ENCODE results near the gene GPAM.

The GPAM gene

DNA sequence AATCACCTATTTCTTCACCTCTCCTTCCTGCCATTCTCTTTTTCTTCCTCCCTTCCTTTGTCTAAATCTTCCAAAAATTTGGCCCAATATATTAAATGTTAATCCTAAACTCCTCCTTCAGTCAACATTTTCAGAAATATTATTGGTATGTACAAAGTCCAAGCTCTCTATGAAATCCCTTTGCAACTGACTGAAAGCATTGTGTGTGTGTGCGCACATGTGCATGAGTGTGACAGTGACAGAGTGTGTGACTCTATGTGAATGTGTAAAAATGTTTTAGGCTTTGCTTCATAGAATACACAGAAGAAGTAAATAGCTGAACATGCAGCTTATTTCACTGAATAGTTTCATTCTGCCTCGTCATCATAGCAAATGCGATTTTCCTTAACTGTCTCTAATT, 7.0 kb downstream of the GPAM start:
- DNase-seq: no peak

DNA sequence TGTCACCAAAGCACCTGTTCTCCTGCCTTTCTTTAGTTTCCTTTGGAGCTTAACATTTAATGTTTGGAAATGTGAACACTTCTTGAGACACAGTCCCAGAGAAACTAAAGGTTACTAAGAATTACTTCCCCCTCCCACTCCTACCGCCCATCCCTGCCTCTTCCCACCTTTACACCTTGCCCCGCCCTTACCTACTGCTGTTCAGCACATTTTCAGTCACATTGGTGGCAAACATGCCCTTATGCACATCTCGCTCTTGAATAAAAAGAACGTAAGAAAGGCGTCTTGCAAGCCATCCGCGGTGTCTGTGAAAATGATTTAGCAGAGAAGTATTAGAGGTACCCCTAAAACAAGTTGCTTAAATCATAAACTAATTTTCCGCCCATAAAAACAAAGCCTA, 8.2 kb downstream of the GPAM start:
- DNase-seq: no peak

DNA sequence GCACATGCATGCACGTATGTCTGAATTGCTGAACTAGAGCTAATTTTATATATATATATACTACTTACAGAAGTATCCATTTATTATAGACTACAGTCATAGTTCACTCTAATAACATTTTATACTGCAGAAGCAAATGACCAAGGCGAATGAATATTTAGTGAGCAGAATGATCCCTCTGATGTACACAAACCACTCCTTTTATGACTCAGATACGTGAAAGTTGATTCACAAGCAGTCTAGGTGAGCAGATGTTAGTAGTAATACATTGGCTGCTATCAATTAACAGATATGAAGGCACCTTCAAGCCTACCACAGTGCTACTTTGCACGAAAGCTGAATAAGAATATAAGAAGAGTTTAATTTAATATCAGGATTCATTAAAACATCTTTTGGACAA, 10.4 kb downstream of the GPAM start:
- no peak for DNase-seq

DNA sequence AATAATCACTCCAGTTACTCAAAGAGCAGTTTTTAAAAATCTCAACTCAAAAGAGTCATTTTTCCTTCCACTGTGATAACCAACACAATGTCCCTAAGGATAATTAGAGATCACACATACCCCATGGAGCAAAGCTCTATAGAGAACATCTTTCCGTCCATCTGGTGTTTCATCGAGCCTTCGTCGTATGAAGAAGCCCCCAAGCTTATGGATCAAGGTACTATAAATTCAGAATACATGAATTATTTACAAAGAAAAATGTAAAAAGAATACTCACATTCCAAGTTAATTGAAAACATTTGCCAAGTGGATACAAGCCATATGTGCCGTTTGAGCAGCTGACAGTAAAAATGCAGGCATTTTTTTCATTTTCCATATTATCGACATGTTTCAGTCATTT, 14.8 kb downstream of the GPAM start:
- DNase-seq: no peak

DNA sequence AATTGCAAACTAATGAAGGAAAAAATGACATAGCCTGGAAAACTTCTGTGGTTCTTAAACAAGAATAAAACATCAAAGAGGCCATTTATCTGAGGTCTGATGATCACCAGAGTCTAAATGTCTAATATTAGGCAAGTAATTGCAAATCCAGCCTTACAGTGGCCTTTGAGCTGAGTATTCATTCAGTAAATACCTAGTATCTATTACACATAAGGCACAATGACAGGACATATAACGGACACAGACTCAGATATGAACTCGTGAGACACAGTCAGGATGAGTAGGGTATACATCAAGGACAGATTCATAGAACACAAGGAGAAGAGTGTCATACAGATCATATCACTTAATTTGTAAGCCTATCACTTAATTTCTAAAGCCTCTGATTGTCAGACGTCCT, 16.8 kb downstream of the GPAM start:
- DNase-seq: no peak

DNA sequence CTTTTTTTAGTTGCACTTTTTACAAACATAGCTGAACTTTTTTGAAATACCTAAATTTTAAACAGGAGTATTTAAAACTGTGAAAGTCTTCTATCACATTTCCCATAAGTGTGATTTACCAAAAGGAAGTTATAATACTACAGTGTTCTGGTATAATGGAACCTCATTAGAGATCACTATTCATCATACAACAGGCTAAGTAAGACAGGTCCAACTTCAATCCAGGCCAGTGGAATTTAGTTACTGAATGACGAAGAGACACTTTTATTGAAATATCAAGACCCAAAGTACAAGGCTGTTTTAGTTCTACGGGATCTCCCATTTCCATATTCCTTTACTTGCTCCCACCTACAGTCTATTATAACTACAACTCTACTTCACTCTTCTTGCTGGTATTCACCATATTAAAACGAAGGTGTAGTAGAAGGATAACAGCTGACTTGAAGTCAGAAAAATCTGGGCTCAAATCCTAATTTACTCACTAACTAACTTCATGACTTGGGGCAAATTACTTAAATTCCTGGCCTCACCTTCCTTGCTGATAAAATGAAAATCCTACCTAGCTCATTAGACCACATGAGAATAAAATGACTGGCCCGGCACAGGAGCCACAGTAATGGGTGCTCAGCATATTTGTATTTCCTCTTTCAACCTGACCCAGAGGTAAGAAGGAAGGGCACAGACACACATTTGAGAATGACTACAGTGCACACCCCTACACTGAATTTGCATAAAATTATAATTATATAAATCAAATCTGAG, 21.6 kb downstream of the GPAM start:
- DNase-seq: no peak

DNA sequence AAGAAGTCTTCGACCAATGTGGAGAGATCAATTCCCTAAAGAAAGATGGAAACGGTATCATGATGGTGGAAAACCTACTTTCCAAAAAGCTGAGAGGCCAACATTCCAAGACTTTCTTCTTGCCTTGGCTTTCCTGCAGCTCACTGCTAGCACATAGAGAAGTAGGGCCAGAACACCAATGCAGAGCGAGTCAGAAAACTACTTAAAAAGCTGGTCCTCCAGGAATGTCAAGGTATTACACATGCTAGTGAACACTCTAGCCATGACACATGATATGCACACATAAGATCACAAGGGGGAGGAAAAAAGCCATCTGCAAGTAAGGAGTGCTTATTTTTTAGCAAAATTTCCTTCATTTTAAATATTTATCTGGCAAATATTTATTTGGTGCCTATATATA, 22.7 kb downstream of the GPAM start:
- no peak for DNase-seq

DNA sequence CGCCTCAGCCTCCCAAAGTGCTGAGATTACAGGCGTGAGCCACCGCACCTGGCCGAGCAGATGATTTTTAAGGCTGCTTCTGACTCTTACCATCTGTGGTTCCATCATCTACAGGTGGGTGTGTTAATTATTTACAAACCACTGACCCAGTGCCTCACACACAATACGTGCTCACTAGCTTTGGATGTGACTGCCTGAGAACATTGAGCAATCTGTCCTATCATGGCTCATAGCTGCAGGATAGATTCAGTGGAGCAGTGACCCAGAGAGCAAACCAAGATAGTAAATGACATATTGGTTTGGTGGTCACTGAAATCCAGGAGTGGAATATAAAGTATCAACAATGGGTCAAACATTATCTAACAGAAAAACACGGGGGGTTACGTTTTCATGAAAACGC, 24.1 kb downstream of the GPAM start:
- DNase-seq: no peak

DNA sequence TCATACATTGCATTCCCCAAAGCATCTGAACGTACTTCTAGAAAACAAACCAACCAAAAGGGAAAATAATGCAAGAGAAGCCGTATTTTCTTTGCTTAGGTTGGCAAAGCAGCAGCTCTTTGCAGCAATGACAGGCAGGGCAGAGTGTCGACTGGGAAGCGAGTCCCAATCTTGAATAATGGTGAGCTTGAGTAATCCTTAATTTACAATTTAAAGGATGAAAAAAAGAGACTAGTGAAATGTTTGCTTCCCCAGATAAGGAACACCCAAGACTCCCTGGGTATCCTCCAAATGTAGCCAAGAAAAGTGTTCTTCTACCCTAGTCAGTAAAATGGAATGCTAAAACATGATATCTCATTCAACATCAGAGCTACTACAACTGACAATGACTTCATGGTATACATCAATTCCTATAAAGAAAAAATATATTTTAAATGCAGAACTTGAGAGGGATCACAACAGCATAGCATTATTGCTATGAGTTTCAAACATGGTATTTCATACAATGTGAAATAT, 32.0 kb downstream of the GPAM start:
- DNase-seq: no peak

DNA sequence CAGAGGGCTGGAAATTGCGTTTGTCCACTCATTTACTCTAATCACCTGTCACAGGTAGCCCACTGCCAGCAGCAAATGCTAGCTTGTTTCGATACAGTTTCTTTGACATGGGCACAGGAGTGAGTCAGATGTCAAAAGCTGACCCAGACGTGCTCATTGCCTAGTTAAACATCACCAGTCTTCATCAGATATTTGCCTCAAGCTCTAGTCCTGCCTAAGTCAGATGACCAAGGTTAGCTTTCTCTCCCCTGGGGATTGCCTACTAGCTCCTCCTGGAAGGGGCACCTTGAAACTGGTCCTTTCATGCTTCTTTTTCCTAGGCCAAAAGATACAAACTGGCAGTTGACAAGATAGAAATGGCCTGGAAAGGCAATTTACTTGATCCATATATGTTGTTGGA, 35.2 kb downstream of the GPAM start:
- no peak for DNase-seq

DNA sequence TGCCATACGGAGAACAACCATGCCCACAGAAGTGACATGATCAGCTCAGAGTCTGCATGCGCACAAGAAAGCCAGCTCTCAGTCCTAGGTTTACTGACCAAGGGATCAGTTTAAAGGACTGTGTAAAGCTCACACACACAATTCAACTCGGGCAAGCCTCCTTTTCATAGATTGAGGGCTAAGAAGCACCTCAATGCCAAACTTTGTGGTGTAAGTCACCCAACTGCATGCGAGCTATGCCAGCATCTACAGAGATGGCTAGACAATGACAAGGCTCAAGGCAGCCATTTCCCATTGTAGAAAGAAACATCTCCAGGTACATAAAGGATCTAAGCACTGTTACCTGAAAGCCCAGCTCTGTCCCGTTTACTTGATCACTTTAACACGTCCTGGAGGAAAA, 36.8 kb downstream of the GPAM start:
- no peak for DNase-seq

DNA sequence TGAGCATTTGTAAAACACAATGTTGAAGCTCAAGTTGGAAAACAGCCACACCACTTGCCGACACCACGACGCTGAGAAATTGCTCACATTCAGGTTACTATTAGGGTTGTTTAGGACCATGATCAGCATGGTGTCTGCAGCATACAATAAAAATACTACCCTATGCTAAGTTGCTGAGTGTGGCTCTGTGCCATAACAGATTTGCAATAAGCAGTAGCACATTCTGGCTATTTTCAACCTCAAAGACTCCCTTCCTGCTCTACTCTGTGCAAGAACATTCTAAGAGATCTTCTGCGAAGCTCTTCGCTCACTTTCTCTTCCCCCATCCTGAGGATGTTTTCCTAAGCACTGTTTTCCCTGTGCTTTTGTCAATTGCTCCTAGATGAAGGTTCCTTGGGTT, 38.3 kb downstream of the GPAM start:
- DNase-seq: no peak

DNA sequence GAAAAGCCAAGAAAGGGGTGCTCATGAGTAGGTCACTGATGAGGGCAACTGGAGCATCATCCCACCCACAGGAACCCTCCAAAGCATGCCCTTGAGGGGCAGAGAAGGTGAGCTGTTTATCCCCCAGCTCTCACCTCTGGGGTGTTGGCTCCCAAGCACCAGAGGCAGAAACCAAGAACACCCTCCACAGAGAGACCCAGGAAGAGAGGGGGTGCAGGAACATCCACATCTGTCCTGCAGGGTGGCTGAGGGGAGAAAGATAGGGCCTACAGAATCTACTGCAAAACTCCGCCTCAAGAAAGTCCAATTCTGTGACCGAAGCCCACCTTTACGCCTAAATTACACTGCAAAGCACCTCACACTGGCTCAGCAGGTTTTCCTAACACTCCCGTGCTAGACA, 40.1 kb downstream of the GPAM start:
- DNase-seq: no peak

DNA sequence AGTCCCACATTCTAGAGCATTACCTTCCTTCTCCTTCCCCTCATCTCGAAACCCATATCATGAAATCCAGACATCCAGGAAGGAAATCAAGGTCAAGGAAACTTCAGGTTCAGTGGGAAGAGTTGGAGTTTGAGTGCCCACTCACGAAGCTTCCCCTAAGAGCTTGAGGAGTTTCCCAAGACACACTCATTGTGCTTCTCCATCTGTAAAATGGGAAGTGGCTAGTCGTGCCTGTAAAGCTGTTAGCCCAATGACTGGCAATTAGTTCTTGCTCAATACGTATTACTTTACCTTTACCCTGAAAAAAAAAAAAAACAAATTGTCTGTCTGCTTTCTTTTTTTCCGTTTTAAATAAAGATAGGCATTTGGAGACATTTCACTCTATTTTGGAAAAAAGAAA, 42.3 kb downstream of the GPAM start:
- no peak for DNase-seq

DNA sequence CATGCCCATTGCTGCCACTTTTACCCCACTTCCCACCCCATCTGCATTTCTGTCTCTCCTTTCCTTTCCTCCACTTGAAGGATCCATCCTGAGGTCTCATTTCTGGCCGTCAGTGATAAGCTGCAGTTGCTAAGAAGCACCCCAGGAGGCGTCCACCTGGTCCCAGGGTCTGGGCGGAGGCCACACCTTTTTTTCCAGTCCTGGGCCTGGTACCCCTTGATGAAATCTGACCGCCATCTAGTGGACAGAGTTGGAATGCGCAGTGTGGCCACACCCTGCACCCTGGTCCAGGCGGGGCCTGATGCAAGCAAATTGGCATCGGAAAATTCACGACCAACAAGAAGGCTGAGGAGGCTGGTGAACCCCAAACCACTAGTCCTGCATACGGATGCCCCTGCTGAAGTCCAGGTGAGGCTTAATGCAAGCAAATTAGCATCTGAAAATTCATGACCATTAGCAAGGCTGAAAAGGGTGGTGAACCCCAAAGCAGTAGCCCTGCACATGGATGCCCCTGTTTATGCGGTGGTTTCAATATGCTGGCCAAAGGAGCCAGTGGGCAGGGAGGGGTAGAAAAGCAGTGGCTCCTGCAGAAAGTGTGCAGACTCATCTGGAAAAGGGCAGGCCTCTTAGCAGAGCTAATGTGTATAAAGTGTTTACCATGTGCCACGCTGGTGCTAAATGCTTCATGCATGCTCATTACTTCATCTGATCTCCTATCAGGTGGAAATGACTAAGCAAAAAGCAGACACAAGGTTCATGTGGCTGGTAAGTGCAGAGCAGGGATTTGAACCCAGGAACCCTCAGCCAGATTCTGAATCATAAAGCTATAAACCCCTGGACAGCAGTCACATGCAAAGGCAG, 43.2 kb downstream of the GPAM start:
- DNase-seq: peak; percentile 51

DNA sequence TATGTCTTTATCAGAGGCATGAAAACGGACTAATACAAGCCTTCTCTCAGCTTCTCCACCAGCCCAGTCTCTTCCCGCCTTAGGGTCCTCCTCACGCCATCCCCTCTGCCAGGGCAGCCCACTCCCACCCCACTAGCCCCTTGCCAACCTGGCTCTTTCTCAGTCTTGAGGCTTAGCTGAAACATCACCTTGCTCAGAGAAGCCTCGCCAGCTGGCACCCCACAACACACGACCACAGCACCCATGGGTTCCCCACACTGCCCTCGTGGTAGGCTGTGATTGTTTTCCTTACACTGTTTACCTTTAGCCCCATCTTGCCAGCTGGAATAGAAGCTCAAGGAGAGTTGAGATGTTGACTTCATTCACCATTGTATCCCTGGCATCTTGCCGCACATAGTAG, 44.4 kb downstream of the GPAM start:
- no peak for DNase-seq

DNA sequence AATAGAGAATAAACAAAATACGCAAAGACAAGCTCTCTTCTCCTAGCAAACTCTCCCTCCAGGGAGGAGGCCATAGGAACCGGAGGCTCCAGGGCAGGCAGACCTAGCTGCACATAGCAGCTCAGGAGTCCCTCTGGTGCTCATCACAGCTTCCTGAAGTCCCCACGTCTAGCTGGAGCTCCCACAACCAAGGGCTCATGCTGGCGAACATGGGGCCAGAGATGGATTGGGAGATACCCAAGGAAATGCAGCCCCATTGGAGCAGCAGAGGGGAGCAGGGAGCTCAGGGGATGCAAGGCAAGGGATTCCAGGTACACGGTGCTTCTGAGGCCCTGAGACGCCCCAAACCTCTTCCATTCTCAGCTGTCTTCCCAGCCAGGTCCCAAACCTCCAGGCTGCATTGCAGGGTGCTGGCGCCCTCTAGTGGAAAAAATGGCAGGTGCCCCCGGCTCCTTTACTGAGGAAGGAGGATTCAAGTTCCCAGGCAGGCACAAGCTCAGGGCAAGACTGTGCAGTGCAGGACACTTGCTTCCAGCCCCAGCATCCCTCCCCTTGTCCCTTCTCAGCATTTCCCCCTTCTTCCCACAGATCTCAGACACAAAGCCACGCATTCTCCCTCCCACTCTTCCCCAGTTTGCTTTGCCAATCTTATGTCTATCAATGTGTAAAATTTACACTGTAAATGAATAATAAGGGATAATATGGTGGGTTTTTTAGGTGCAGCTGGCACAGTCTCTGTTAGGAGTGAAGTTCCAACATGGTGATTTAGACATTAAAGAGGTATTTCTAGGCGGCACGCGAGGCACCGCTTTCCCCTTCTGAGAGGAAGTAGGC, 46.2 kb downstream of the GPAM start:
- DNase-seq: peak; percentile 70

DNA sequence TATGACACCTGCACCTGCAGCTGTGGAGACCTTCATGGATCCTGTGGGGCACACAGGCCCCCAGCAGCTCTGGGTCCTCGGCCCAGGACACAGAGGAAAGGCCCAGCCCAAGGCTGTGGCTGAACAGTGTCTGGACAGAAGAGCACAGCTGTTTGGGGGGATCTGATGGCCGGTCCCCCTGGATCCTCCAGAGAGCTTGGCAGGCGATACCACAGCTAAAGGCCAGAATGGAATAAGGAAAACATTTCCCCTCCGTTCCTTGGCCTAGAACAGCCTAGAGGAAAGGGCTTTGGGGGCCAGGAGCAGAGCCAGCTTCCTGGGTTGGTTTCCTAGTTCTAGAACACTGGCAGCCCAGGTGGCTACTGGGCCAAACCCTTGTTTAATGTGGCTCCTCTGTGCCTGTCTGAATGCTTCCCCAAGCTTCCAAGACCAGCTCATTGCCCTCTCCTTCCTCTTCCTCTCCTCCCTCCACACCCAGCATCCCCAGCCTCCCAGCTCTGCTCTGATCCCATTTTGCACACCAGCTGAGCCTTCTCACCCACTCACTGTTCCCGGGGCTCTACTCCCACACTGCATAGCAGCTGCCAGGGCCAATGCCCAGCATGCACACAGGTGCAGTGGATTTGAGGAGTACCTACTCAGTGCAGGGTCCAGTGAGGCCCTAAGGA, 46.9 kb downstream of the GPAM start:
- no peak for DNase-seq

DNA sequence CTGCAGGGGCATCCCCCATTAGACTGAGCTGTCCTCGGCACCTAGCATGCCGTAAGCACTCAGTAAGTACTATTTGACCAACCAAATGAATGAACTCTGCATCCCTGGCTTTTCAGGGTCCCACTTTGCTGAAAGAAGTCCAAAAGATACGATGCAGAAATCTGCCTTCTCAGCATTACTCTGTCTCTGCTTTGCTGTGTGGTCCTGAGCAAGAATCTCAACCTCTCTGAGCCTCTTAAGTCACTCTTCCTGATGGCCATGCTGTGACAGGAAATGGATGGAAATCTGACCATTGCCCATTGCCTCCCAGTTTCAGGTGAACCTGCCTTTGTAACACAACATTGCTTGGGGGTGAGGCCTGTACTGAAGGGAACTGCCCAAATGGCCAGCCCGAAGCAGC, 48.0 kb downstream of the GPAM start:
- DNase-seq: no peak

DNA sequence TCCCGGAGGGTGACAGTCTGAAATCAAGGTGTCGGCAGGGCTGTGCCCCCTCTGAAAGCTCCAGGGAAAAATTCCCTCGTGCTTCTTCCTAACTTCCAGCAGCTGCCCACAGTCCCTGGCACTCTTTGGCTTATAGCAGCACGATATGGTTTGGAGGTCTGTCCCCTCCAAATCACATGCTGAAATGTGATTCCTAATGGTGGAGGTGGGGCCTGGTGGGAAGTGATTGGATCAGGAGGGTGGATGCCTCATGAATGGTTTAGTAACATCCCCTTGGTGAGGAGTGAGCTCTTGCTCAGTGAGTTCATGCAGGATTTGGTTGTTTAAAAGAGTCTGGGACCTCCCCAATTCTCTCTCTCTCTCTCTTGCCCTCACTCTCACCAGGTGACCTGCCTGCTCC, 51.1 kb downstream of the GPAM start:
- DNase-seq: no peak

DNA sequence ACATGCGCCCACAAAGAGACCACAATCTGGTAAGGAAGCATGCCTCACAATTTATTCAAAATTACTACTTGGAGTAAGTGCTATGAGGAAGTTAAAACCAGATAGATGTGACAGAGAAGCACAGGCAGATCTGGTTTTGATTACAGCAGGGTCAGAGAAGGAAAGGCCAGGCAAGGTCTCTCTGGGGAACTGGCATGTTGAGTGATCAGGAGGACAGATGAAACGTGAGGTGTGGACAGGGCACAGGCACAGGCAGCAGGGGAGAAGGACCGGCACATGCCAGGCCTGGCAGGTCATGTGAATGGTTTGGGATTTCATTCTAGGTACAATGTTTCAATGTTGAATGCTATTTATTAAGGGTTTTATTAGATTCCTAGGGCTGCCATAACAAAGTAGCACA, 51.6 kb downstream of the GPAM start:
- no peak for DNase-seq

DNA sequence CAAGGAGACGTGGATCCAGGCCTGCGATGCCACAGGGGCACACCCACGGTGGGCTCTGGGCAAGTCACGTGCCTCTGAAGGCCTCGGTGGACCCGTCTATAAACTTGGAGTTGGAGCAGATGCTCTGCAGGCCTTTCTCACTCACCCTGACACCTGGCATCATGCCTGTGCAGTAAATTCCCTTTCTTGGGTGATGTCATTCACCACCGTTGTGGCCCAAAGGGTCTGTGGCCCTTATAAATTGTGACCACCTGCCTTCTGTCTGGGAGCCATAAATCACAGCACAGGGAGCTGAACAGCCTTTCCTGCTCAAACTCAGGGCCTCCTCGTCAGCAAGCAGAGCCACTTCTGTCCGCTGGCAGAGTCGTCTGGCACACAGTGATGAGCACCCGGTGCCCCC, 52.2 kb downstream of the GPAM start:
- no peak for DNase-seq

DNA sequence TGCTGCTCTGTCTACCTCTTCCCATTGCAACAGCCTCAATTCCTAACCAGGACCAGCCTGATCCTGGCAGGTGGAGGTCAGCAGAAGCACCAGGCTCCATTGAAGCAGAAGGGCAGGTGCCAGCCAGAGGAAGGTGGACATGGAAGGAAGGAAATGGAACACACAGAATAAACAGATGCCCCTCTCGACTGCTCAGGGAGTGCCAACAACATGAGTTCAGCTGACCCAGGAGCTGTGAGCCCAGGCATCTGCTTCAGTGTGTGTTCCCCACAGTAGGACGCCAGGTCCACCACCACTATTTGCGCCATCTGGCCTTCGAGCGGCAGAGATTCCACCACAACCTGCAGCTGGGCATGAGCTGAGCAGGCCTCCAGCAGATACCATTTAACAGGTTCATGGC, 56.7 kb downstream of the GPAM start:
- DNase-seq: no peak

Data from kidney glomerular epithelial cell (primary cell).